HepG2 (cell line): Measurements from ENCODE around the gene RIPOR1. TPM values are rescaled to one million over a fixed set of nuclear protein-coding genes. Genes with fewer than 3 reads are reported as not detected.

Experiments
- ETV5 ChIP-seq: IDR thresholded peaks from 2 replicates; pipeline ENCODE4 v1.6.1; 2018; ENCODE audit warnings: missing biosample characterization, missing genetic modification reagents, inconsistent platforms, borderline replicate concordance
- HOXA9 ChIP-seq: sonication (generic); formaldehyde crosslinking; IDR thresholded peaks from 2 replicates; pipeline ENCODE4 v1.8.1; 2022; ENCODE audit warnings: missing genetic modification reagents, mild to moderate bottlenecking, moderate library complexity, borderline replicate concordance
- KDM5B ChIP-seq: sonication (generic); formaldehyde crosslinking; IDR thresholded peaks from 2 replicates; pipeline ENCODE4 v1.4.0; 2020; ENCODE audit warnings: missing genetic modification reagents, mild to moderate bottlenecking, borderline replicate concordance
- XRCC5 ChIP-seq: fragments of 200-400 bp; formaldehyde crosslinking; optimal IDR thresholded peaks from 2 replicates; pipeline ENCODE3; 2017; ENCODE audit warnings: mild to moderate bottlenecking, low read length
- ZNF20 ChIP-seq: sonication (generic); formaldehyde crosslinking; IDR thresholded peaks from 2 replicates; pipeline ENCODE4 v1.4.0; 2020; ENCODE audit warnings: mild to moderate bottlenecking, moderate library complexity, missing genetic modification reagents
- ZNF318 ChIP-seq: sonication (generic); formaldehyde crosslinking; IDR thresholded peaks from 2 replicates; pipeline ENCODE4 v1.4.0; 2020; ENCODE audit warnings: mild to moderate bottlenecking, missing genetic modification reagents
- ZNF563 ChIP-seq: sonication (generic); formaldehyde crosslinking; IDR thresholded peaks from 2 replicates; pipeline ENCODE4 v1.8.0; 2022; ENCODE audit warnings: mild to moderate bottlenecking, moderate library complexity, missing genetic modification reagents
- ZNF576 ChIP-seq: sonication (generic); formaldehyde crosslinking; IDR thresholded peaks from 2 replicates; pipeline ENCODE4 v1.4.0; 2020; ENCODE audit warnings: mild to moderate bottlenecking, missing genetic modification reagents
- polyA plus RNA-seq, 8 experiments: library from polyadenylated mRNA; depleted of rRNA in 3 of 8; stranded (reverse) in 7 of 8; unstranded in 1 of 8; fragments of >200 nt; fragmentation: Illumina TruSeq in 4 of 8; extraction: Trizol in 4 of 8; gene quantifications; 2 replicates each; pipeline versions ENCODE4 v1.2.1 to v1.2.3, GENCODE V29; 2011 to 2016; ENCODE audit warnings: low read depth in 4 of 8, missing spikeins in 1 of 8, mixed read lengths in 1 of 8; ENCODE audit not compliant: insufficient read depth in 1 of 8
- total RNA-seq, 5 experiments: library from RNA; depleted of rRNA; stranded (reverse); fragments of >200 nt; fragmentation: Illumina TruSeq; extraction: Trizol; gene quantifications; 2 replicates each; pipeline ENCODE4 v1.2.3, GENCODE V29; 2016; ENCODE audit warnings: low read depth in 1 of 5
- TF ChIP-seq, protein P1 (sequence below): IDR thresholded peaks from 2 replicates; pipeline ENCODE4 v1.6.1; 2016; ENCODE audit warnings: low read depth
- TF ChIP-seq, protein P2 (sequence below): sonication (generic); formaldehyde crosslinking; IDR thresholded peaks from 2 replicates; pipeline ENCODE4 v1.4.0; 2020; ENCODE audit warnings: missing genetic modification reagents

The RIPOR1 gene
- total and polyA plus RNA-seq, 2 of the 13 experiments (the other 11 are each of a cell fraction or from before 2014, with no cell fraction given): 4.6 to 8.1 TPM

DNA sequence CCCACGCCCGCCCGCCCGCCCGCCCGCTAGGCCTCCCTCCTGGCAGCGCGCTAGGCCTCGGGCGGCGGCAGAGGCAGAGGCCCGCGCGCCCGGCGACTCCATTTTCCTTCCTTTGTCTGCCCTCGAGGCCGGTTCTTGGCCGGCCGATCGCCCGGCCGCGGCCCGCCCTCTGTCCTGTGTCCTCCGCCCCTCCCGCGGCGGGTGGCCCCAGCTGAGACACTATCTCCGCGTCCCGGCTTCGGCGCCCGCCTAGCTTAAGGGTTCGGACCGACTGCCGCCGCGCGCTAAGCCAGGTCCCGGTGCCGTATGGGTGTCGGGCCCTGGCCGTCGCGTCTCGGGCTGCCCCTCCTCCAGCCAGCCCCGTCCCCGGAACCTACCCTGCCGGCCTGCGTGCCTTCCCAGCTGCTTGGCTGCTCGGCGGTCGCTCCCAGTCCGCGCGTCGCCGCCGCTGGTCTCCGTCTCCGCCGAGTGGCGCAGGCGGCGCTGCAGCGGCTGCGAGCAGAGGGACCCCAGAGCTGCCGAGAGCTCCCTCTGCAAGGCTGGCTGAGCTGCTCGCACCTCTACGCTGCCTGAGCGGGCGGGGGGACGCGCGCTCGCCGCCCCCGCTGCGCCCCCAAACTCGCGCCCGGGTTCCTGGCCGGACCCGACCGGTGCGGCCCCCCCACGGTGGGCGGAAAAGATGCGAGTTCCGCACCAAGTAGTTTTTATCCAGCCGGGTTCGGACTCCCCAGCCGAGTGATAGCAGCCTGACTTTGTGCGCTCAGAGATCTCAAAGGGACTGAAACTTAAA is 34.5 kb downstream of the RIPOR1 start (continued):
- TF ChIP-seq HOXA9 (CRISPR knock-in tag) (peak; percentile 80), ETV5 (CRISPR knock-in tag) (peak; percentile 54), KDM5B (CRISPR knock-in tag) (peak; percentile 68; the same call in 1 of the 2 replicates), ZNF318 (CRISPR knock-in tag) (peak; percentile 80; the same call in 1 of the 2 replicates), ZNF563 (CRISPR knock-in tag) (peak; percentile 93), ZNF20 (no peak), XRCC5 (peak; percentile 75), ZNF576 (CRISPR knock-in tag) (no peak)
- TF ChIP-seq, protein P1, sequence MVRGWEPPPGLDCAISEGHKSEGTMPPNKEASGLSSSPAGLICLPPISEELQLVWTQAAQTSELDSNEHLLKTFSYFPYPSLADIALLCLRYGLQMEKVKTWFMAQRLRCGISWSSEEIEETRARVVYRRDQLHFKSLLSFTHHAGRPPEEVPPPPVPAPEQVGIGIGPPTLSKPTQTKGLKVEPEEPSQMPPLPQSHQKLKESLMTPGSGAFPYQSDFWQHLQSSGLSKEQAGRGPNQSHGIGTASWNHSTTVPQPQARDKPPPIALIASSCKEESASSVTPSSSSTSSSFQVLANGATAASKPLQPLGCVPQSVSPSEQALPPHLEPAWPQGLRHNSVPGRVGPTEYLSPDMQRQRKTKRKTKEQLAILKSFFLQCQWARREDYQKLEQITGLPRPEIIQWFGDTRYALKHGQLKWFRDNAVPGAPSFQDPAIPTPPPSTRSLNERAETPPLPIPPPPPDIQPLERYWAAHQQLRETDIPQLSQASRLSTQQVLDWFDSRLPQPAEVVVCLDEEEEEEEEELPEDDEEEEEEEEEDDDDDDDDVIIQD: no peak
- TF ChIP-seq, protein P2, sequence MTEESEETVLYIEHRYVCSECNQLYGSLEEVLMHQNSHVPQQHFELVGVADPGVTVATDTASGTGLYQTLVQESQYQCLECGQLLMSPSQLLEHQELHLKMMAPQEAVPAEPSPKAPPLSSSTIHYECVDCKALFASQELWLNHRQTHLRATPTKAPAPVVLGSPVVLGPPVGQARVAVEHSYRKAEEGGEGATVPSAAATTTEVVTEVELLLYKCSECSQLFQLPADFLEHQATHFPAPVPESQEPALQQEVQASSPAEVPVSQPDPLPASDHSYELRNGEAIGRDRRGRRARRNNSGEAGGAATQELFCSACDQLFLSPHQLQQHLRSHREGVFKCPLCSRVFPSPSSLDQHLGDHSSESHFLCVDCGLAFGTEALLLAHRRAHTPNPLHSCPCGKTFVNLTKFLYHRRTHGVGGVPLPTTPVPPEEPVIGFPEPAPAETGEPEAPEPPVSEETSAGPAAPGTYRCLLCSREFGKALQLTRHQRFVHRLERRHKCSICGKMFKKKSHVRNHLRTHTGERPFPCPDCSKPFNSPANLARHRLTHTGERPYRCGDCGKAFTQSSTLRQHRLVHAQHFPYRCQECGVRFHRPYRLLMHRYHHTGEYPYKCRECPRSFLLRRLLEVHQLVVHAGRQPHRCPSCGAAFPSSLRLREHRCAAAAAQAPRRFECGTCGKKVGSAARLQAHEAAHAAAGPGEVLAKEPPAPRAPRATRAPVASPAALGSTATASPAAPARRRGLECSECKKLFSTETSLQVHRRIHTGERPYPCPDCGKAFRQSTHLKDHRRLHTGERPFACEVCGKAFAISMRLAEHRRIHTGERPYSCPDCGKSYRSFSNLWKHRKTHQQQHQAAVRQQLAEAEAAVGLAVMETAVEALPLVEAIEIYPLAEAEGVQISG: peak; percentile 82
